Calu3 (cell line): Measurements from ENCODE around the gene USP12. TPM values are rescaled to one million over a fixed set of nuclear protein-coding genes. Genes with fewer than 3 reads are reported as not detected.
A peak's percentile ranks its signal among the peaks of the same experiment; 100 is the strongest.

Experiments used
- BruUV-seq: library from RNA; stranded (reverse); fragments of 400-500 nt; replicated peaks from 2 replicates; lab custom pipeline; 2021; lab: Mats Ljungman, UMichigan
- CTCF ChIA-PET: fragments of 300-600 bp; sonication (Branson Sonifier 250); formaldehyde crosslinking; loops from one replicate; lab custom pipeline; 2022; ENCODE audit warnings: antibody characterized with exemption; lab: Charles Lee
- DNase-seq: peaks from one replicate; pipeline ENCODE4 v3.0.0; 2022
- H3K27ac Mint-ChIP-seq: one replicate; pipeline ENCODE4 v1.8.0; 2022; ENCODE audit warnings: mixed read lengths; ENCODE audit not compliant: unreplicated experiment
- H3K27me3 Mint-ChIP-seq: one replicate; pipeline ENCODE4 v1.8.0; 2022; ENCODE audit warnings: mixed read lengths; ENCODE audit not compliant: unreplicated experiment
- H3K36me3 Mint-ChIP-seq: one replicate; pipeline ENCODE4 v1.8.0; 2022; ENCODE audit warnings: mild to moderate bottlenecking, moderate library complexity, mixed read lengths; ENCODE audit not compliant: insufficient read depth, unreplicated experiment
- H3K4me1 Mint-ChIP-seq: one replicate; pipeline ENCODE4 v1.8.0; 2022; ENCODE audit warnings: mild to moderate bottlenecking, low read depth, mixed read lengths; ENCODE audit not compliant: unreplicated experiment
- H3K4me3 Mint-ChIP-seq: one replicate; pipeline ENCODE4 v1.8.0; 2022; ENCODE audit warnings: mild to moderate bottlenecking, low read depth, moderate library complexity, mixed read lengths; ENCODE audit not compliant: unreplicated experiment
- H3K9me3 Mint-ChIP-seq: one replicate; pipeline ENCODE4 v1.8.0; 2022; ENCODE audit warnings: low read depth, mixed read lengths; ENCODE audit not compliant: unreplicated experiment
- CTCF ChIP-seq: fragments of 200-600 bp; IDR thresholded peaks from one replicate; pipeline ENCODE4 v1.8.0; 2022; ENCODE audit warnings: antibody characterized with exemption; ENCODE audit not compliant: unreplicated experiment
- intact Hi-C: fragments of 100-400 bp; cut with micrococcal nuclease; formaldehyde crosslinking; loops from one replicate; pipeline ENCODE4 v1.10.0; 2022; ENCODE audit not compliant: unreplicated experiment
- total RNA-seq: library from RNA; stranded (reverse); gene quantifications from 2 replicates; pipeline ENCODE4 v1.2.3, GENCODE V29; 2022

USP12 gene
- total RNA-seq, 1 experiment from 2014 or later = 20.6 TPM

- Mint-ChIP-seq H3K4me1 (peaks cover 24% of the 10 kb centered on the region), H3K27ac (no peak overlapping the region), H3K27me3 (no peaks in the 10 kb centered on the region), H3K36me3 (no peaks in the 10 kb centered on the region), H3K4me3 (no peak overlapping the region), H3K9me3 (no peaks in the 10 kb centered on the region)
- CTCF ChIA-PET = no interaction called here
- DNase-seq = no peak
- BruUV-seq = no TSS peak
- intact Hi-C loops = no loop called here
- no peak for TF ChIP-seq CTCF
Observed at GRCh38 chr13:27037571-27037970, 134.0 kb downstream of the USP12 start.

GRCh38 chr13:27037171-27037570 lies 134.4 kb downstream of the USP12 start:
- H3K27ac Mint-ChIP-seq = no peak overlapping the region
- DNase-seq = no peak
- CTCF ChIA-PET = no interaction called here
- no TSS peak for BruUV-seq
- no peak for TF ChIP-seq CTCF
- no peak overlapping the region for H3K4me3 Mint-ChIP-seq
- intact Hi-C loops = no loop called here
- no peaks in the 10 kb centered on the region for H3K27me3 Mint-ChIP-seq
- H3K4me1 Mint-ChIP-seq = peaks cover 23% of the 10 kb centered on the region
- no peaks in the 10 kb centered on the region for H3K9me3 Mint-ChIP-seq
- no peaks in the 10 kb centered on the region for H3K36me3 Mint-ChIP-seq

GRCh38 chr13:27036236-27036981 lies 135.2 kb downstream of the USP12 start:
- CTCF ChIA-PET = no interaction called here
- DNase-seq = no peak
- H3K27ac Mint-ChIP-seq = no peak overlapping the region

GRCh38 chr13:27035892-27036235 lies 135.7 kb downstream of the USP12 start:
- no peaks in the 10 kb centered on the region for H3K36me3 Mint-ChIP-seq
- peak; percentile 9 for DNase-seq
- CTCF ChIA-PET = no interaction called here
- no TSS peak for BruUV-seq
- TF ChIP-seq CTCF = no peak
- H3K27me3 Mint-ChIP-seq = no peaks in the 10 kb centered on the region
- H3K4me3 Mint-ChIP-seq = peak overlapping the region; percentile 39
- peaks cover 23% of the 10 kb centered on the region for H3K4me1 Mint-ChIP-seq
- intact Hi-C loops = no loop called here
- H3K9me3 Mint-ChIP-seq = no peaks in the 10 kb centered on the region
- H3K27ac Mint-ChIP-seq = no peak overlapping the region

More at GRCh38 chr13:27036236-27036981, 135.2 kb downstream of the USP12 start:
- BruUV-seq = no TSS peak
- Mint-ChIP-seq H3K4me3 (peak overlapping the region; percentile 39), H3K9me3 (no peaks in the 10 kb centered on the region), H3K27me3 (no peaks in the 10 kb centered on the region), H3K4me1 (peaks cover 23% of the 10 kb centered on the region), H3K36me3 (no peaks in the 10 kb centered on the region)
- TF ChIP-seq CTCF = no peak
- intact Hi-C loops = no loop called here
